Mononuclear cell (primary cell): ENCODE results near the gene STKLD1. TPM values are rescaled to one million over a fixed set of nuclear protein-coding genes. Genes with fewer than 3 reads are reported as not detected.
"Not testable (repeated sequence)": the region's sequence is repeated elsewhere in the genome, so short reads cannot be mapped to it uniquely, and the experiment has no call there.

Source experiments
- H3K27me3 ChIP-seq: 2 replicates; pipeline ENCODE4 v1.6.0; 2011; ENCODE audit warnings: low read length, control low read depth; ENCODE audit not compliant: insufficient read depth
- H3K4me1 ChIP-seq: 2 replicates; pipeline ENCODE4 v1.5.1; 2011; ENCODE audit warnings: mild to moderate bottlenecking, low read length, control low read depth; ENCODE audit not compliant: insufficient read depth
- H3K4me3 ChIP-seq: 2 replicates; pipeline ENCODE4 v1.5.1; 2011; ENCODE audit warnings: mild to moderate bottlenecking, low read length, moderate library complexity
- H3K9me3 ChIP-seq: 2 replicates; pipeline ENCODE4 v1.5.1; 2011; ENCODE audit warnings: low read depth, mild to moderate bottlenecking, control low read depth, low read length
- total RNA-seq: library from RNA; depleted of rRNA; stranded (reverse); fragments of >200 nt; gene quantifications from one replicate; pipeline ENCODE4 v1.2.3, GENCODE V29; 2012

The STKLD1 gene
- total RNA-seq, 1 donor, result 0.10 TPM

DNA sequence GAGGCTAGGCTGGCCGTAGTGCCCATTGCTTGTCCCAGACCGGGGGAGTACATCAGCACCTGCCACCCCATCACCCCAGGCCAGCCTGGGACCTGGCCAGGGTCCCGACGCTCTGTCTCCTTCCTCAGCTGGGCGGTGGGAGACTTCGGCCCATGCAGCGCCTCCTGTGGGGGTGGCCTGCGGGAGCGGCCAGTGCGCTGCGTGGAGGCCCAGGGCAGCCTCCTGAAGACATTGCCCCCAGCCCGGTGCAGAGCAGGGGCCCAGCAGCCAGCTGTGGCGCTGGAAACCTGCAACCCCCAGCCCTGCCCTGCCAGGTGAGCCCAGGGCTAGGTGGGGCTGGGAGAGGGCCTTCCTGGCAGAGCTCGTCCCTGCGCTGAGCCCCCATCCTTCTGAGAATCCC, 67.1 kb downstream of the STKLD1 start:
- Histone ChIP-seq H3K27me3 (no peaks in the 10 kb centered on the region), H3K4me3 (no peak overlapping the region), H3K4me1 (peaks cover 4% of the 10 kb centered on the region), H3K9me3 (no peaks in the 10 kb centered on the region)

GRCh38 chr9:133443982-133444381, 67.8 kb downstream of the STKLD1 start:
- no peaks in the 10 kb centered on the region for H3K9me3 ChIP-seq
- H3K4me3 ChIP-seq, result no peak overlapping the region
- H3K4me1 ChIP-seq, result peaks cover 4% of the 10 kb centered on the region
- H3K27me3 ChIP-seq, result no peaks in the 10 kb centered on the region

DNA sequence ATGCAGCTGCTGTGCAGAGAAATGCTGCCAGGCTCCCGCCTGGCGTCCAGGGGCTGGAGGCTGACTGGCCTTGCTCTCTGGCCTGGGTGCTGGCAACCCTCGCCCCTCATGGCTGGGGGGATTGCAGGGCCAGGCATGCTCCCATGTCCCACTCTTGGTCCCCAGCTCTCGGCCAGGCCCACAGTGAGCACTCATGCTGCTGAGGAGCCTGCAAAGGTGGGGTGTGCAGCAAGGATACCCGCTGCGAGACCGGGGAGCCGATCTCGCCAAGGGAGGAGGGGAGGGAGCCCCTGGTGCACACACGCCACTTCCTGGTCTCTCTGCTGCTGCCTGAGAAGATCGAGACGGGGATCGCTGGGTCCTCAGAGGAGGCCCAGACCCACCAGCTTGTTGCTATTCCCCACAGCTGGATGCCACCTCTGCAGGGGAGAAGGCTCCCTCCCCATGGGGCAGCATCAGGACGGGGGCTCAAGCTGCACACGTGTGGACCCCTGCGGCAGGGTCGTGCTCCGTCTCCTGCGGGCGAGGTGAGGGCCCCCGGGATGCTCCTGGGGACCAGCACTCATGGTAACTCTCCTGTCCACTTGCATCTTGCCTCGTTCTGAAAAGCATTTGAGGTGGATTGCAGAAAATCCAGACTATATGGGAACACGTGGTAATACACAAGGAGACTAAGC, 69.3 kb downstream of the STKLD1 start:
- no peaks in the 10 kb centered on the region for H3K9me3 ChIP-seq
- no peaks in the 10 kb centered on the region for H3K27me3 ChIP-seq
- no peak overlapping the region for H3K4me3 ChIP-seq
- H3K4me1 ChIP-seq, result peaks cover 4% of the 10 kb centered on the region

DNA sequence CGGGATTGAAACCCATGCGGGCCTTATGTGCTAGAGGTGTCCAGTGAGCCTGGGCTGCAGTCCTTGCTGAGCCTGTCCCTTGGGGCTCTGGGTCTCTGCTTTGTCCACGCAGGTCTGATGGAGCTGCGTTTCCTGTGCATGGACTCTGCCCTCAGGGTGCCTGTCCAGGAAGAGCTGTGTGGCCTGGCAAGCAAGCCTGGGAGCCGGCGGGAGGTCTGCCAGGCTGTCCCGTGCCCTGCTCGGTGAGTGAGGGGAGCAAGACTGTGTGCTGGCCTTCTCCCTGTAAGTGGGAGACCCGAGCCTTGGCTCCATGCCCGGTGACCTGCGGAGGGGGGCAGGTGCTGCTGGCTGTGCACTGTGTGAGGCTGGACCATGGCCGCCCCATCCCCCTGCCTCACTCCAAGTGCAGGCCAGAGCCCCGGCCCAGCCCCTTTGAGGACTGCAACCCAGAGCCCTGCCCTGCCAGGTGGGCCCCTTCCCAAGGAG, 72.4 kb downstream of the STKLD1 start:
- no peak overlapping the region for H3K4me3 ChIP-seq
- no peaks in the 10 kb centered on the region for H3K27me3 ChIP-seq
- H3K9me3 ChIP-seq, result no peaks in the 10 kb centered on the region
- H3K4me1 ChIP-seq, result no peaks in the 10 kb centered on the region

DNA sequence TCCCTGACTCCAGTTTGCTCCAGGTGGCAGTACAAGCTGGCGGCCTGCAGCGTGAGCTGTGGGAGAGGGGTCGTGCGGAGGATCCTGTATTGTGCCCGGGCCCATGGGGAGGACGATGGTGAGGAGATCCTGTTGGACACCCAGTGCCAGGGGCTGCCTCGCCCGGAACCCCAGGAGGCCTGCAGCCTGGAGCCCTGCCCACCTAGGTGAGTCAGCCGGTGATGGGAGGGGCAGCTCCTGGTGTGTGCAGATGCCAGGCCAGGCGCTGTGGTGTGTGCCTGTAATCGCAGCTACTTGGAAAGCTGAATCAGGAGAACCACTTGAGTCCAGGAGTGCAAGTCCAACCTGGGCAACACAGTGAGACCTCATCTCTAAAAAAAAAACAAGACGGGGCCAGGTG, 73.6 kb downstream of the STKLD1 start:
- Histone ChIP-seq H3K4me3 (no peak overlapping the region), H3K27me3 (no peaks in the 10 kb centered on the region), H3K4me1 (no peaks in the 10 kb centered on the region), H3K9me3 (no peaks in the 10 kb centered on the region)

- not testable (repeated sequence) for H3K4me3 ChIP-seq, H3K27me3 ChIP-seq, H3K4me1 ChIP-seq, H3K9me3 ChIP-seq
Measured at GRCh38 chr9:133451865-133452264, 75.7 kb downstream of the STKLD1 start.

DNA sequence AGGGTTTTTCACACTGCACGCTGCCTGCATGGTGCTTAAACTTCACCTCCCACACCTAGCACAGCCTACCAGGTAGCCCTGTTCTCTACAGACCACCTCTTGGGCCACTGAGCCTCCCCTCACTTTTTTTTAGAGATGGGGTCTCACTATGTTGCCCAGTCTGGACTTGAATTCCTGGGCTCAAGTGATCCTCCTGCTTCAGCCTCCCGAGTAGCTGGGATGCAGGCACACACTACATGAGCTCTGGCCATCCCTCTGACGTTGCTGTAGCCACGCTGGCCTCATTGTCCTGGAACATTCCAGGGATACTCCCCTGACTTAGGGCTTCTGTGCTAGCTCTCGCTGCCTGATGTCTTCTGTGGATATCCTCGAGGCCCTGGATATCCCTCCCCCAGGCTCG, 76.4 kb downstream of the STKLD1 start:
- Histone ChIP-seq H3K4me3 (no peak overlapping the region), H3K27me3 (no peaks in the 10 kb centered on the region), H3K9me3 (no peaks in the 10 kb centered on the region), H3K4me1 (no peaks in the 10 kb centered on the region)

- Histone ChIP-seq H3K9me3 (no peaks in the 10 kb centered on the region), H3K4me1 (peaks cover under 1% of the 10 kb centered on the region), H3K4me3 (no peak overlapping the region), H3K27me3 (no peaks in the 10 kb centered on the region)
Measured at GRCh38 chr9:133453651-133454050, 77.5 kb downstream of the STKLD1 start.

DNA sequence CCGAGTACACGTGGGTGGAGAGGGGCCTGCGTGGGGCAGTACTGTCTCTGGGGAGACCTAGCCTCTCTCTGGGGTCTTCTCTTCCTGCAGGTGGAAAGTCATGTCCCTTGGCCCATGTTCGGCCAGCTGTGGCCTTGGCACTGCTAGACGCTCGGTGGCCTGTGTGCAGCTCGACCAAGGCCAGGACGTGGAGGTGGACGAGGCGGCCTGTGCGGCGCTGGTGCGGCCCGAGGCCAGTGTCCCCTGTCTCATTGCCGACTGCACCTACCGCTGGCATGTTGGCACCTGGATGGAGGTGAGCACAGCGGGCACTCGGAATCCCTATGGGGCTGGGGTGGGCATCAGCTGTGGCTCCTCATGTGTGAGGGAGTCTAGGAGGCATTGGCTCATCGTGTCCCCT, 78.2 kb downstream of the STKLD1 start:
- H3K4me3 ChIP-seq, result no peak overlapping the region
- H3K27me3 ChIP-seq, result no peaks in the 10 kb centered on the region
- no peaks in the 10 kb centered on the region for H3K9me3 ChIP-seq
- peaks cover 8% of the 10 kb centered on the region for H3K4me1 ChIP-seq

DNA sequence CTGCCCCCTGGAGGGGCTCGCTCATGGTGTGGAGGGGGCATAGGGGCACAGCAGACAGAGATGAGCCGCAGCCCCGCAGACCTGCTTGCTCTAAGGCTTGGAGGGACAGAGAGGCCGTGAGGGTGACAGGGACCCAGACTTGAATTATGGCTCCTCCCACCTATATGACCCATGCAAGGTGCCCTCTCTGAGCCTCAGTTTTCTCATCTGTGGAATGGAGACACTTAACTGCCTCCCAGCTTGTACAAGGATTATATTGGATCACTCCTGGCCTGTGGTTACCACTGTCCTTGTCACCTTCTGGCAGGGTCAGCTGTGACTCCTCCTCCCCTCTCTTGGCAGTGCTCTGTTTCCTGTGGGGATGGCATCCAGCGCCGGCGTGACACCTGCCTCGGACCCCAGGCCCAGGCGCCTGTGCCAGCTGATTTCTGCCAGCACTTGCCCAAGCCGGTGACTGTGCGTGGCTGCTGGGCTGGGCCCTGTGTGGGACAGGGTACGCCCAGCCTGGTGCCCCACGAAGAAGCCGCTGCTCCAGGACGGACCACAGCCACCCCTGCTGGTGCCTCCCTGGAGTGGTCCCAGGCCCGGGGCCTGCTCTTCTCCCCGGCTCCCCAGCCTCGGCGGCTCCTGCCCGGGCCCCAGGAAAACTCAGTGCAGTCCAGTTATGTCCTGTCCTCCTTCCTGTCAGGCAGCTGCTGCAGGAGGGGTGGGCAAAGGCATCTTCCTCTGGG, 78.9 kb downstream of the STKLD1 start:
- Histone ChIP-seq H3K9me3 (no peaks in the 10 kb centered on the region), H3K27me3 (no peaks in the 10 kb centered on the region), H3K4me3 (no peak overlapping the region), H3K4me1 (peaks cover 9% of the 10 kb centered on the region)

Other genes with a start within 250 kb of the STKLD1 start
- gene GBGT1, start 212.5 kb upstream of the STKLD1 start, total RNA-seq, result 5.6 TPM
- not detected for gene OBP2B, start 167.1 kb upstream of the STKLD1 start, total RNA-seq
- 4.5 TPM for gene ABO, start 101.2 kb upstream of the STKLD1 start, total RNA-seq
- gene SURF6, start 40.2 kb upstream of the STKLD1 start, total RNA-seq, result 4.8 TPM
- gene MED22, start 28.2 kb upstream of the STKLD1 start, total RNA-seq, result 11.4 TPM
- 2,463 TPM for gene RPL7A, start 28.1 kb upstream of the STKLD1 start, total RNA-seq
- 26.4 TPM for gene SURF1, start 19.9 kb upstream of the STKLD1 start, total RNA-seq
- 9.0 TPM for gene SURF2, start 19.8 kb upstream of the STKLD1 start, total RNA-seq
- 82.2 TPM for gene SURF4, start 306 bp upstream of the STKLD1 start, total RNA-seq
- gene REXO4, start 41.6 kb downstream of the STKLD1 start, total RNA-seq, result 9.0 TPM
- gene ADAMTS13, start 46.0 kb downstream of the STKLD1 start, total RNA-seq, result 0.42 TPM
- gene CACFD1, start 83.6 kb downstream of the STKLD1 start, total RNA-seq, result 2.3 TPM
- gene SLC2A6, start 102.7 kb downstream of the STKLD1 start, total RNA-seq, result 23.3 TPM
- not detected for gene MYMK, start 148.6 kb downstream of the STKLD1 start, total RNA-seq
- 0.10 TPM for gene ADAMTSL2, start 158.3 kb downstream of the STKLD1 start, total RNA-seq
- not detected for gene FAM163B, start 233.0 kb downstream of the STKLD1 start, total RNA-seq